ENCODE measurements around the gene UNC5C.

The UNC5C gene

GRCh38 chr4:95317085-95317793, 231.5 kb downstream of the UNC5C start:
- no peaks in the 10 kb centered on the region for H3K36me3 Mint-ChIP-seq
- DNase-seq (ENCODE audit: low spot score in 2 of 2) (no peak), ATAC-seq (ENCODE audit: low read depth) (no peak)
- no peaks in the 10 kb centered on the region for H3K4me1 Mint-ChIP-seq
- H3K4me3 Mint-ChIP-seq, result no peak overlapping the region
- H3K27me3 Mint-ChIP-seq, result no peaks in the 10 kb centered on the region
- no peak overlapping the region for H3K27ac Mint-ChIP-seq
- no peaks in the 10 kb centered on the region for H3K9me3 Mint-ChIP-seq

GRCh38 chr4:95314573-95314972, 234.2 kb downstream of the UNC5C start:
- DNase-seq (ENCODE audit: low spot score in 2 of 2) (no peak), ATAC-seq (ENCODE audit: low read depth) (no peak)
- Mint-ChIP-seq H3K4me3 (no peak overlapping the region), H3K36me3 (no peaks in the 10 kb centered on the region), H3K27me3 (no peaks in the 10 kb centered on the region), H3K27ac (no peak overlapping the region), H3K9me3 (no peaks in the 10 kb centered on the region), H3K4me1 (no peaks in the 10 kb centered on the region)

- Mint-ChIP-seq H3K27me3 (no peaks in the 10 kb centered on the region), H3K9me3 (no peaks in the 10 kb centered on the region), H3K36me3 (no peaks in the 10 kb centered on the region), H3K4me3 (no peak overlapping the region), H3K27ac (no peak overlapping the region), H3K4me1 (no peaks in the 10 kb centered on the region)
- no peak for ATAC-seq (ENCODE audit: low read depth)
- no peak for DNase-seq (ENCODE audit: low spot score in 2 of 2)
Observed at GRCh38 chr4:95304898-95305297, 243.9 kb downstream of the UNC5C start.

GRCh38 chr4:95300304-95300703, 248.5 kb downstream of the UNC5C start:
- Mint-ChIP-seq H3K4me1 (no peaks in the 10 kb centered on the region), H3K4me3 (no peak overlapping the region), H3K36me3 (no peaks in the 10 kb centered on the region), H3K9me3 (peaks cover 9% of the 10 kb centered on the region), H3K27ac (no peak overlapping the region), H3K27me3 (no peaks in the 10 kb centered on the region)
- DNase-seq (ENCODE audit: low spot score in 2 of 2), result no peak
- ATAC-seq (ENCODE audit: low read depth), result no peak

GRCh38 chr4:95296052-95296451, 252.7 kb downstream of the UNC5C start:
- no peaks in the 10 kb centered on the region for H3K27me3 Mint-ChIP-seq

GRCh38 chr4:95295157-95295556, 253.6 kb downstream of the UNC5C start:
- Mint-ChIP-seq H3K9me3 (peaks cover 9% of the 10 kb centered on the region), H3K27me3 (no peaks in the 10 kb centered on the region), H3K4me1 (no peaks in the 10 kb centered on the region), H3K4me3 (no peak overlapping the region), H3K36me3 (no peaks in the 10 kb centered on the region), H3K27ac (no peak overlapping the region)
- ATAC-seq (ENCODE audit: low read depth) (no peak), DNase-seq (ENCODE audit: low spot score in 2 of 2) (no peak)

More at GRCh38 chr4:95296052-95296451, 252.7 kb downstream of the UNC5C start:
- H3K36me3 Mint-ChIP-seq, result no peaks in the 10 kb centered on the region
- DNase-seq (ENCODE audit: low spot score in 2 of 2), result no peak
- no peak overlapping the region for H3K27ac Mint-ChIP-seq
- no peaks in the 10 kb centered on the region for H3K4me1 Mint-ChIP-seq
- ATAC-seq (ENCODE audit: low read depth), result no peak
- H3K9me3 Mint-ChIP-seq, result peaks cover 9% of the 10 kb centered on the region
- no peak overlapping the region for H3K4me3 Mint-ChIP-seq

GRCh38 chr4:95294321-95294720, 254.5 kb downstream of the UNC5C start:
- Mint-ChIP-seq H3K36me3 (no peaks in the 10 kb centered on the region), H3K4me3 (no peak overlapping the region), H3K4me1 (no peaks in the 10 kb centered on the region), H3K27ac (no peak overlapping the region), H3K27me3 (no peaks in the 10 kb centered on the region), H3K9me3 (peaks cover 6% of the 10 kb centered on the region)
- ATAC-seq (ENCODE audit: low read depth) (no peak), DNase-seq (ENCODE audit: low spot score in 2 of 2) (no peak)

GRCh38 chr4:95293014-95293413, 255.8 kb downstream of the UNC5C start:
- ATAC-seq (ENCODE audit: low read depth) (no peak), DNase-seq (ENCODE audit: low spot score in 2 of 2) (no peak)
- Mint-ChIP-seq H3K9me3 (peaks cover 1% of the 10 kb centered on the region), H3K36me3 (no peaks in the 10 kb centered on the region), H3K4me3 (no peak overlapping the region), H3K4me1 (no peaks in the 10 kb centered on the region), H3K27me3 (no peaks in the 10 kb centered on the region), H3K27ac (no peak overlapping the region)

- H3K27me3 Mint-ChIP-seq, result no peaks in the 10 kb centered on the region
- no peaks in the 10 kb centered on the region for H3K4me1 Mint-ChIP-seq
- H3K4me3 Mint-ChIP-seq, result no peak overlapping the region
- ATAC-seq (ENCODE audit: low read depth), result no peak
- no peak overlapping the region for H3K27ac Mint-ChIP-seq
- H3K36me3 Mint-ChIP-seq, result no peaks in the 10 kb centered on the region
- DNase-seq (ENCODE audit: low spot score in 2 of 2), result no peak
- H3K9me3 Mint-ChIP-seq, result no peaks in the 10 kb centered on the region
Observed at GRCh38 chr4:95290702-95291101, 258.1 kb downstream of the UNC5C start.

- no peaks in the 10 kb centered on the region for H3K36me3 Mint-ChIP-seq
- H3K27me3 Mint-ChIP-seq, result no peaks in the 10 kb centered on the region
- H3K9me3 Mint-ChIP-seq, result no peaks in the 10 kb centered on the region
- no peak for ATAC-seq (ENCODE audit: low read depth)
- H3K27ac Mint-ChIP-seq, result no peak overlapping the region
- no peak overlapping the region for H3K4me3 Mint-ChIP-seq
- no peak for DNase-seq (ENCODE audit: low spot score in 2 of 2)
- H3K4me1 Mint-ChIP-seq, result no peaks in the 10 kb centered on the region
Observed at GRCh38 chr4:95289028-95289634, 259.6 kb downstream of the UNC5C start.

- Mint-ChIP-seq H3K9me3 (no peaks in the 10 kb centered on the region), H3K27ac (no peak overlapping the region), H3K27me3 (no peaks in the 10 kb centered on the region), H3K36me3 (no peaks in the 10 kb centered on the region), H3K4me1 (no peaks in the 10 kb centered on the region), H3K4me3 (no peak overlapping the region)
- ATAC-seq (ENCODE audit: low read depth) (no peak), DNase-seq (ENCODE audit: low spot score in 2 of 2) (no peak)
Observed at GRCh38 chr4:95288552-95288951, 260.2 kb downstream of the UNC5C start.

- DNase-seq (ENCODE audit: low spot score in 2 of 2) (no peak), ATAC-seq (ENCODE audit: low read depth) (no peak)
- Mint-ChIP-seq H3K9me3 (peaks cover 6% of the 10 kb centered on the region), H3K4me1 (no peaks in the 10 kb centered on the region), H3K4me3 (no peak overlapping the region), H3K27me3 (no peaks in the 10 kb centered on the region), H3K36me3 (no peaks in the 10 kb centered on the region), H3K27ac (no peak overlapping the region)
Observed at GRCh38 chr4:95285797-95286196, 263.0 kb downstream of the UNC5C start.

GRCh38 chr4:95284655-95285054, 264.1 kb downstream of the UNC5C start:
- Mint-ChIP-seq H3K4me1 (no peaks in the 10 kb centered on the region), H3K4me3 (no peak overlapping the region), H3K27ac (no peak overlapping the region), H3K9me3 (peaks cover 6% of the 10 kb centered on the region), H3K27me3 (no peaks in the 10 kb centered on the region), H3K36me3 (no peaks in the 10 kb centered on the region)
- DNase-seq (ENCODE audit: low spot score in 2 of 2) (no peak), ATAC-seq (ENCODE audit: low read depth) (no peak)

DNA sequence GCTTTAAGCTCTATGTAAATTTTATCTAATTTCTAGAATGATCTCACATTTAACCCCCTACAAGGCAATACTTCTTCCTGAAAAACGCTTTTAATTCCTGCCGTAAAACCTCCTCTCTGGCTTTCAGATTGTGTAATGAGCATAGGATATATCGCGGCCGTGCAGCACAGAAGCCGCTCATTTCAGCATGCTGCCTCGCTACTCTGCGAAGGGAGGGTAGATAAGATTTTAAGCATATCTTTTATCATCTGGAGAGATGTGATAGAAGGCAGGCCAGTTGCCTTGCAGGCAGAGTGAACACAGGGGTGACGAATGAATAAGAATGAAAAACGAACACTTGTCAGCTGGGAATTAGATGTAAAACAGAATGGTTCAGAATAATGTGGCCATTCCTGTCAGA, 265.5 kb downstream of the UNC5C start:
- H3K9me3 Mint-ChIP-seq, result peaks cover 6% of the 10 kb centered on the region
- ATAC-seq (ENCODE audit: low read depth) (no peak), DNase-seq (ENCODE audit: low spot score in 2 of 2) (no peak)
- no peaks in the 10 kb centered on the region for H3K27me3 Mint-ChIP-seq
- no peaks in the 10 kb centered on the region for H3K36me3 Mint-ChIP-seq
- no peak overlapping the region for H3K4me3 Mint-ChIP-seq
- H3K27ac Mint-ChIP-seq, result no peak overlapping the region
- no peaks in the 10 kb centered on the region for H3K4me1 Mint-ChIP-seq

DNA sequence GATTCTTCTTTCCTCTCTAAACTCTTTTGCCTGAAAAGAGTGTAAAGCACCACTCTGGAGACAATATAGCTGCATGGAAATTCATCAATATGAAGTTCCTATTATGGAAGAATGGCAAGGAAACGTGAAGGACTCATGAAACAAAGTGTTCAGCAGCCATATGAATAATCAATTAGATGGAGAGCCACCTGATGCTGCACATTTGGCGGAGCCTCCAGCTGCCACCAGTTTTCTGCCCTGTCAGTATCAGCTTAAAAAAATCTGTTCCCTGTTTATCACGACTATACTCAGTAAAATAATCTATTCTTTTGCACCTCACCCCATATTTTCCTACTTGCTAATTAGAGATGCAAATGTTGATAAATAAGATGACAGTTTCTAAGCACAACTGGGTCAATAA, 276.0 kb downstream of the UNC5C start:
- no peak overlapping the region for H3K4me3 Mint-ChIP-seq
- H3K4me1 Mint-ChIP-seq, result no peaks in the 10 kb centered on the region
- no peak overlapping the region for H3K27ac Mint-ChIP-seq
- ATAC-seq (ENCODE audit: low read depth), result no peak
- H3K36me3 Mint-ChIP-seq, result no peaks in the 10 kb centered on the region
- no peak for DNase-seq (ENCODE audit: low spot score in 2 of 2)
- H3K9me3 Mint-ChIP-seq, result peaks cover 1% of the 10 kb centered on the region
- no peaks in the 10 kb centered on the region for H3K27me3 Mint-ChIP-seq

Measured in memory B cell (primary cell).